ENCODE measurements around the gene PDE6G.
A peak's percentile ranks its signal among the peaks of the same experiment; 100 is the strongest.

Gene PDE6G

DNA sequence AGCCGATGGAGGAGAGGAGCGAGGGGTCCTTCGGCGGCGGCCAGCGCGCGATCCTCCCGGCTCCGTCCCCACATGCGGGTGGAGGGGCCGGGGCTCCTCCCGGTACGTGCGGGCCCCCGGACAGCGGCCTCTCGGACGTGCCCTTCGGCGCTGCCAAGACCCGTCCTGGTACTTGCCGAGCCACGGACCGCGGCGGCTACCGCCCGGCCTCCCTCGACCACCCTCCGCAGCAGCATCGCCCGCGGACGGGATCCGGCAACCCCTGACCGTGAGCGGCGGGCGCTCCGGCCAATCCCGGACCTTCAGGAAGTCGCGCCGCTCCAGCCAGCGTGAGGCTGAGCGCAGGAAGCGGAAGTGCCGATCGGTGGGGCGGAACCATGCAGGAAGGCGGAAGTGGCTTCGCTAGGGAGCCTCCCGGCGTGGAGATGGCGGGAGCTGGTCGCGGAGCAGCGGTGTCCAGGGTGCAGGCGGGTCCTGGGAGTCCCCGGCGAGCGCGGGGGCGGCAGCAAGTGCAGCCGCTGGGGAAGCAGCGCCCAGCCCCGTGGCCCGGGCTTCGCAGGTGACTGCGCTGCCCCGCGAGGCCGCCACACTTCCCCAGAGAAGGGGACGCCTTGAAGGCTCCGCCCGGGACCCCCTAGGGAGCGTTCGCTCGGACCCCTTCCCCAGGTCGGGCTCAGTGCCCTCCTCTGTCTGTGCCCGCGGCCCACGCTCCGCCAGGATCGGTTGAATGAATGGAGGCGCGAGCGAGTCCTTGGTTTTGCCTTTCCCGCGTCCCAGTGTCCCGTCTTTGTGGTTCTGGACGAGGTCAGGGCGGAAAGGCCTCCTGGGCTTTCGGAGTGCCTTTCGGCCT lies 10.2 kb upstream of the PDE6G start, which contains the start of the genes CCDC137 and OXLD1:
TSS of gene CCDC137 (plus strand) at position 396 of the 850 bp plus-strand sequence. CDS start at position 426, 30 bp downstream.
TSS of gene OXLD1 (minus strand) at position 264 of the 850 bp plus-strand sequence. CDS start at position 236, 28 bp downstream.
- Histone ChIP-seq H3K4me3 (ENCODE audit: low read length) (peak within 1 kb of the TSS; percentile 71), H3K9ac (ENCODE audit: low read length) (peak within 1 kb of the TSS; percentile 56), H3K4me1 (ENCODE audit: control insufficient read depth, insufficient read depth, low read length) (peaks cover 8% of the 10 kb centered on the region), H3K27me3 (ENCODE audit: control insufficient read depth, insufficient read depth, low read length) (no peaks in the 10 kb centered on the region), H3K36me3 (ENCODE audit: control insufficient read depth, insufficient read depth, low read length) (peaks cover 13% of the 10 kb centered on the region), H3K27ac (ENCODE audit: low read depth, low read length) (peak within 1 kb of the TSS; percentile 87)

DNA sequence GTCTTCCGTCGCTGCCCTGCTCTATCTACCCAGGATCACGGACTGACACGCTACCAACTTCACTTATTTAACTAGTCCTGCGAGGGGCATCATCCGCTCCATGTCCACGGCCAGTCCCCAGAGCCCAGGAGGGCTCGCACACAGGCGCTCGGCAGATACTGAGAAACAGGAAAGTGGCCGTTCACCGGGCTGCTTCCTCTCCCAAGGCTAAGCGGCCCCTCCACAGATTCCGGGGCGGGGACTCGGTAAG lies 9.7 kb upstream of the PDE6G start:
- Histone ChIP-seq H3K4me3 (ENCODE audit: low read length) (peak overlapping the region; percentile 71), H3K4me1 (ENCODE audit: control insufficient read depth, insufficient read depth, low read length) (peaks cover 8% of the 10 kb centered on the region), H3K9ac (ENCODE audit: low read length) (peak overlapping the region; percentile 7), H3K27me3 (ENCODE audit: control insufficient read depth, insufficient read depth, low read length) (no peaks in the 10 kb centered on the region), H3K27ac (ENCODE audit: low read depth, low read length) (peak overlapping the region; percentile 87), H3K36me3 (ENCODE audit: control insufficient read depth, insufficient read depth, low read length) (peaks cover 9% of the 10 kb centered on the region)

DNA sequence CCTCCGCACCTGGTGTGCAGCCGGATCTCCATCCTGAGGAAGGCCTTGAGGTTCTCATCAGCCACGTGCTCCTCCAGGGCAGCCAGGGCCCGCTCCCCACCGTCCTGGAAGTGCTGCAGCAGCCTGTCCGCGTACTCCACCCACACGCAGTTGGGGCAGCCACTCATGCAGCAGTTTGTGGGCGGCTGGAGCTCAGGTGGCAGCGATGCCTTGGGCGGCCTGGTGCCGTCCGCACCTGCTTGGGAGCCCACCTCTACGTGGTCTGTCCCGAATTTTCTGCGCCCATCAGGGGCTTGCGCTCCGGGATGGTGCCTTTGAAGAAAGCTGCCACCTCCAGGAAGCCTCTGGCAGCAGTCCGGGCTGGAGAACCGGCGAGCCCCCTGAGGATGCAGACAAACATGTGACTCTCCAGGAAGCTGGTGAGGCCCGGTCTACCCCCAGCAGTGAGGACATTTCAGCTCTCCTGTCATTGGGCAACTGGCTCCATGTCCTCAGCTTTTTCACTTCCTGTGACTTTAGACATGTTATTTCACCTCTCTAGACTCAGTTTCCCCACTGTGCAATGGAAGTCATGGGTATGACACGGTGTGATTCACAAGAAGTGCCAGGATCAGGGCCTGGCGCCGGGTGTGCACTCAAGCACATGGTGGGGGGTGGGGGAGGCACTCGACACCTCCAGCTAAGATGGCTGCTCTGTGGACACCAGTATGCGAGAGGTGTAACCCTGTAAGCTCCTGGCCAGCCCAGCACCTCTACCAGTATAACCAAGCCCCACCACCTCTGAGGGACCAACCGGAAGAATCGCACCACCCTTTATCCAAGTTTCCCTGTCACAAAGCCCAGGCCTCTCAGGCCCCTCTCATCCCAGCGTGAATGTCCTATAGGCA lies 9.1 kb upstream of the PDE6G start:
- H3K27me3 ChIP-seq (ENCODE audit: control insufficient read depth, insufficient read depth, low read length) = no peaks in the 10 kb centered on the region
- peaks cover 8% of the 10 kb centered on the region for H3K4me1 ChIP-seq (ENCODE audit: control insufficient read depth, insufficient read depth, low read length)
- H3K36me3 ChIP-seq (ENCODE audit: control insufficient read depth, insufficient read depth, low read length) = peaks cover 8% of the 10 kb centered on the region
- peak overlapping the region; percentile 87 for H3K27ac ChIP-seq (ENCODE audit: low read depth, low read length)
- peak overlapping the region; percentile 7 for H3K9ac ChIP-seq (ENCODE audit: low read length)
- H3K4me3 ChIP-seq (ENCODE audit: low read length) = peak overlapping the region; percentile 71

- Histone ChIP-seq H3K27ac (ENCODE audit: low read depth, low read length) (no peak overlapping the region), H3K36me3 (ENCODE audit: control insufficient read depth, insufficient read depth, low read length) (no peaks in the 10 kb centered on the region), H3K9ac (ENCODE audit: low read length) (no peak overlapping the region), H3K4me1 (ENCODE audit: control insufficient read depth, insufficient read depth, low read length) (peaks cover 8% of the 10 kb centered on the region), H3K4me3 (ENCODE audit: low read length) (no peak overlapping the region), H3K27me3 (ENCODE audit: control insufficient read depth, insufficient read depth, low read length) (no peaks in the 10 kb centered on the region)
Observed at GRCh38 chr17:81664051-81664470, 7.7 kb upstream of the PDE6G start.

GRCh38 chr17:81662002-81662401 lies 5.7 kb upstream of the PDE6G start:
- H3K27ac ChIP-seq (ENCODE audit: low read depth, low read length) = no peak overlapping the region
- H3K27me3 ChIP-seq (ENCODE audit: control insufficient read depth, insufficient read depth, low read length) = no peaks in the 10 kb centered on the region
- H3K9ac ChIP-seq (ENCODE audit: low read length) = no peak overlapping the region
- H3K4me1 ChIP-seq (ENCODE audit: control insufficient read depth, insufficient read depth, low read length) = peaks cover 7% of the 10 kb centered on the region
- H3K4me3 ChIP-seq (ENCODE audit: low read length) = no peak overlapping the region
- H3K36me3 ChIP-seq (ENCODE audit: control insufficient read depth, insufficient read depth, low read length) = no peaks in the 10 kb centered on the region

DNA sequence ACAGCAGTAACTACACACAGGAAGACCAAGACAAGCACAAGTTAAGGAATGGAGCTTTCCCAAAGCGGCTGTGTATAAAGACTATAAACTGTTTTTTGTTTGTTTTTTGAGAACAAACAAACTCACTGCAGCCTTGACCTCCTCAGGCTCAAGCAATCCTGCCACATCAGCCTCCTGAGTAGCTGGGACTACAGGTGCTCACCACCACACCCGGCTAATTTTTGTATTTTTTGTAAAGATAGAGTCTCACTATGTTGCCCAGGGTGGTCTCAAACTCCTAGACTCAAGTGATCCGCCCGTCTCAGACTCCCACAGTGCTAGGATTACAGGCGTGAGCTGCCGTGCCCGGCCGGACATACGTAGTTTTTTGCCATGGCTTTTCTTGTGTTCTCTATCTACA lies 4.1 kb upstream of the PDE6G start:
- Histone ChIP-seq H3K27ac (ENCODE audit: low read depth, low read length) (no peak overlapping the region), H3K36me3 (ENCODE audit: control insufficient read depth, insufficient read depth, low read length) (no peaks in the 10 kb centered on the region), H3K4me1 (ENCODE audit: control insufficient read depth, insufficient read depth, low read length) (peaks cover 1% of the 10 kb centered on the region)

GRCh38 chr17:81659038-81659437 lies 2.7 kb upstream of the PDE6G start:
- Histone ChIP-seq H3K27me3 (ENCODE audit: control insufficient read depth, insufficient read depth, low read length) (no peaks in the 10 kb centered on the region), H3K4me3 (ENCODE audit: low read length) (no peak overlapping the region), H3K4me1 (ENCODE audit: control insufficient read depth, insufficient read depth, low read length) (no peaks in the 10 kb centered on the region), H3K9ac (ENCODE audit: low read length) (no peak overlapping the region), H3K36me3 (ENCODE audit: control insufficient read depth, insufficient read depth, low read length) (no peaks in the 10 kb centered on the region), H3K27ac (ENCODE audit: low read depth, low read length) (no peak overlapping the region)

More for the DNA sequence above, 4.1 kb upstream of the PDE6G start:
- H3K27me3 ChIP-seq (ENCODE audit: control insufficient read depth, insufficient read depth, low read length) = no peaks in the 10 kb centered on the region
- no peak overlapping the region for H3K4me3 ChIP-seq (ENCODE audit: low read length)
- H3K9ac ChIP-seq (ENCODE audit: low read length) = no peak overlapping the region

DNA sequence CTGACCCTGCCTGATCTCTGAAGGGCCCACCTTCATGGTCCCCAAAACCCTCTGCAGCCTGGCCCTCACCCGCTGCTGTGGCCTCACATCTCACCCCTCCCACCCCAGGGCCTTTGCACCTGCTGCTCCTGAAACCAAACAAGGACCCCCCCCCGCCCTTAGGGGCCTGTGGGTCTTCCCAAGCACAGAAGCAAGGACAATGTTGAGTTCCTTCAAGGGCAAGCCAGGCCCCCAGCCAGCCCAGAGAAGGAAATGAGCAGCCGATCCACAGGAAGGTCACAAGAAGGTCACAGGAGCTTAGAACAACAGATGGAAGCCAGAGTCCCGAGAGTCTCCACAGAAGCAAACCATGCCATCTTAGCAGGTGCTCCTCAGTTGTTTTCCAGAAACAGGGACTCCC lies 493 bp upstream of the PDE6G start:
- Histone ChIP-seq H3K9ac (ENCODE audit: low read length) (no peak overlapping the region), H3K27ac (ENCODE audit: low read depth, low read length) (no peak overlapping the region), H3K4me1 (ENCODE audit: control insufficient read depth, insufficient read depth, low read length) (no peaks in the 10 kb centered on the region), H3K27me3 (ENCODE audit: control insufficient read depth, insufficient read depth, low read length) (no peaks in the 10 kb centered on the region), H3K36me3 (ENCODE audit: control insufficient read depth, insufficient read depth, low read length) (no peaks in the 10 kb centered on the region), H3K4me3 (ENCODE audit: low read length) (no peak overlapping the region)

- no peaks in the 10 kb centered on the region for H3K4me1 ChIP-seq (ENCODE audit: control insufficient read depth, insufficient read depth, low read length)
- H3K4me3 ChIP-seq (ENCODE audit: low read length) = no peak overlapping the region
- H3K9ac ChIP-seq (ENCODE audit: low read length) = no peak overlapping the region
Observed at GRCh38 chr17:81655378-81656117, 794 bp downstream of the PDE6G start.

GRCh38 chr17:81652906-81653771 lies 3.2 kb downstream of the PDE6G start:
- Histone ChIP-seq H3K4me1 (ENCODE audit: control insufficient read depth, insufficient read depth, low read length) (no peaks in the 10 kb centered on the region), H3K36me3 (ENCODE audit: control insufficient read depth, insufficient read depth, low read length) (no peaks in the 10 kb centered on the region), H3K4me3 (ENCODE audit: low read length) (no peak overlapping the region), H3K27me3 (ENCODE audit: control insufficient read depth, insufficient read depth, low read length) (peaks cover 11% of the 10 kb centered on the region), H3K27ac (ENCODE audit: low read depth, low read length) (no peak overlapping the region), H3K9ac (ENCODE audit: low read length) (no peak overlapping the region)

More at GRCh38 chr17:81655378-81656117, 794 bp downstream of the PDE6G start:
- Histone ChIP-seq H3K36me3 (ENCODE audit: control insufficient read depth, insufficient read depth, low read length) (no peaks in the 10 kb centered on the region), H3K27me3 (ENCODE audit: control insufficient read depth, insufficient read depth, low read length) (no peaks in the 10 kb centered on the region), H3K27ac (ENCODE audit: low read depth, low read length) (no peak overlapping the region)

DNA sequence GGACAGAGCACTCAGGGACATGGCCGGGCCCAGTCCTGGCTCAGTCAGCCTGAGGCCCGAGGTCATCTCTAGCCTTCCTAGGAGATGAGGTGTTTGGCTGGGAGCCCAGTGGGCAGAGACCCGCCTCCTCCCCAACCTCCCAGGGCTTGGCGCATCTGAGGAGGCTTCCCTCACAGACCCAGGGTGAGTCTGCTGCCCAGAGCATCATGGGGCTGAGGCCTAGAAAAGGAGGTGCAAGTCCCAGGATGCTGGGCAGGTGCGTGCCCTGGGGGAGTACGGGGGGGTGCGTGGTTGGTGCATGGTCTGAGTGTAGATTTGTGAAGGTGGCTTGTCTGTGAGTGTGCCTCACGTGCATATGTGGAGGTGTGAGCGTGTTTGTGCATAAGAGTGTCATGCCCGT lies 4.7 kb downstream of the PDE6G start:
- Histone ChIP-seq H3K4me1 (ENCODE audit: control insufficient read depth, insufficient read depth, low read length) (no peaks in the 10 kb centered on the region), H3K4me3 (ENCODE audit: low read length) (no peak overlapping the region), H3K36me3 (ENCODE audit: control insufficient read depth, insufficient read depth, low read length) (no peaks in the 10 kb centered on the region), H3K27ac (ENCODE audit: low read depth, low read length) (no peak overlapping the region), H3K9ac (ENCODE audit: low read length) (no peak overlapping the region), H3K27me3 (ENCODE audit: control insufficient read depth, insufficient read depth, low read length) (peaks cover 18% of the 10 kb centered on the region)
